Activated naive CD8-positive, alpha-beta T cell treated with anti-CD3 and anti-CD28 coated beads, Interleukin-2, amount 50 U/mL, for 16 hours (primary cell): ENCODE measurements around the gene SRD5A1.
A peak's percentile ranks its signal among the peaks of the same experiment; 100 is the strongest.

Source experiments
- DNase-seq: peaks from one replicate; pipeline ENCODE4 v3.0.0-alpha.2; 2020; ENCODE audit warnings: low read depth, low spot score

Gene SRD5A1

GRCh38 chr5:6632888-6633468 lies at the start of gene SRD5A1, which contains the start of gene NSUN2:
Gene SRD5A1 (plus strand): TSS chr5:6633440. CDS start chr5:6633577, 137 bp downstream.
Gene NSUN2 (minus strand): TSS chr5:6633044. CDS start chr5:6632979, 65 bp downstream.
- peak; percentile 76 for DNase-seq

GRCh38 chr5:6584101-6584645 lies 49.1 kb upstream of the SRD5A1 start:
- no peak for DNase-seq

GRCh38 chr5:6584727-6585126 lies 48.5 kb upstream of the SRD5A1 start:
- DNase-seq, result no peak

- no peak for DNase-seq
Observed at GRCh38 chr5:6585168-6585567, 48.1 kb upstream of the SRD5A1 start.

GRCh38 chr5:6585939-6586646 lies 47.1 kb upstream of the SRD5A1 start:
- DNase-seq, result no peak

- DNase-seq, result no peak
Observed at GRCh38 chr5:6586647-6587042, 46.6 kb upstream of the SRD5A1 start.

- DNase-seq, result no peak
Observed at GRCh38 chr5:6587171-6587570, 46.1 kb upstream of the SRD5A1 start.

GRCh38 chr5:6590581-6590980 lies 42.7 kb upstream of the SRD5A1 start:
- DNase-seq, result no peak

- no peak for DNase-seq
Observed at GRCh38 chr5:6591671-6592288, 41.5 kb upstream of the SRD5A1 start.

GRCh38 chr5:6592601-6593000 lies 40.6 kb upstream of the SRD5A1 start:
- no peak for DNase-seq

GRCh38 chr5:6593148-6594016 lies 39.9 kb upstream of the SRD5A1 start:
- DNase-seq, result no peak

- DNase-seq, result no peak
Observed at GRCh38 chr5:6594066-6594465, 39.2 kb upstream of the SRD5A1 start.

- no peak for DNase-seq
Observed at GRCh38 chr5:6595405-6595804, 37.8 kb upstream of the SRD5A1 start.

- DNase-seq, result no peak
Observed at GRCh38 chr5:6596388-6596787, 36.9 kb upstream of the SRD5A1 start.

GRCh38 chr5:6597557-6597956 lies 35.7 kb upstream of the SRD5A1 start:
- DNase-seq, result no peak

GRCh38 chr5:6598351-6598900 lies 34.8 kb upstream of the SRD5A1 start:
- no peak for DNase-seq

GRCh38 chr5:6599739-6600138 lies 33.5 kb upstream of the SRD5A1 start:
- no peak for DNase-seq

GRCh38 chr5:6601271-6601670 lies 32.0 kb upstream of the SRD5A1 start:
- no peak for DNase-seq

- DNase-seq, result no peak
Observed at GRCh38 chr5:6601816-6602215, 31.4 kb upstream of the SRD5A1 start.

- DNase-seq, result no peak
Observed at GRCh38 chr5:6602441-6602840, 30.8 kb upstream of the SRD5A1 start.

- DNase-seq, result no peak
Observed at GRCh38 chr5:6603643-6604042, 29.6 kb upstream of the SRD5A1 start.
